GM06990 (cell line): Measurements from ENCODE around the gene ELL.

Experiments
- DNase-seq: peaks from one replicate; pipeline ENCODE4 v3.0.0-alpha.2; 2011; ENCODE audit not compliant: insufficient read length; ENCODE audit errors: extremely low read depth
- H3K27me3 ChIP-seq: replicated peaks from 2 replicates; pipeline ENCODE4 v1.6.0; 2011; ENCODE audit warnings: low read length; ENCODE audit not compliant: control insufficient read depth, insufficient read depth
- H3K36me3 ChIP-seq: 2 replicates; pipeline ENCODE4 v1.5.1; 2011; ENCODE audit warnings: low read length; ENCODE audit not compliant: control insufficient read depth, insufficient read depth
- H3K4me3 ChIP-seq: replicated peaks from 2 replicates; pipeline ENCODE4 v1.5.1; 2011; ENCODE audit warnings: low read depth, mild to moderate bottlenecking, control low read depth, low read length
- TF ChIP-seq, protein P1 (sequence below): IDR thresholded peaks from 2 replicates; pipeline ENCODE4 v1.5.1; 2011; ENCODE audit warnings: low read length, control low read depth, mild to moderate bottlenecking, inconsistent platforms; ENCODE audit not compliant: insufficient read depth, poor library complexity, severe bottlenecking

Gene ELL

DNA sequence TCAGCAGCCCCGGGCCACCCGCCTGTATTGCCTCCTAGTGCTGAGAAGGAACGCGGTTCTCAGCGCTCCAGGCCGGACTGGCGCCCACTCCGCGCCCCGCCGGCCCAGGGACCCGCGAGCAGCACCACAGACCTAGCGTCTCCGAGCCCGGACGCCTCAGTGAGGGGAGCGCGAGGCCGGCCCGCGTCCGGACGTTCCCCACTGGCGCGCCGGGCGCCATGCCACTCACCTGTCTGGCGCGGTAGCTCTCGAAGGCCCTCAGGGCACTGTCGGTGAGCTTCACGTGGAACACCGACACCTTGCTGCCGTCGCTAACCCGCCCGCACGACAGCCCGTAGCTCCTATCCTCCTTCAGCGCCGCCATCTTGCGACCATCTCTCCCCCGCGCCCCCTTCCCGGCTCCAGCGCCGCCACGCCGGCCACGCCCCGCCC, at the start of gene ELL:
ELL (minus strand) TSS at position 379 of the 432 bp plus-strand sequence; CDS start at position 364, 15 bp downstream.
- TF ChIP-seq, protein P1, sequence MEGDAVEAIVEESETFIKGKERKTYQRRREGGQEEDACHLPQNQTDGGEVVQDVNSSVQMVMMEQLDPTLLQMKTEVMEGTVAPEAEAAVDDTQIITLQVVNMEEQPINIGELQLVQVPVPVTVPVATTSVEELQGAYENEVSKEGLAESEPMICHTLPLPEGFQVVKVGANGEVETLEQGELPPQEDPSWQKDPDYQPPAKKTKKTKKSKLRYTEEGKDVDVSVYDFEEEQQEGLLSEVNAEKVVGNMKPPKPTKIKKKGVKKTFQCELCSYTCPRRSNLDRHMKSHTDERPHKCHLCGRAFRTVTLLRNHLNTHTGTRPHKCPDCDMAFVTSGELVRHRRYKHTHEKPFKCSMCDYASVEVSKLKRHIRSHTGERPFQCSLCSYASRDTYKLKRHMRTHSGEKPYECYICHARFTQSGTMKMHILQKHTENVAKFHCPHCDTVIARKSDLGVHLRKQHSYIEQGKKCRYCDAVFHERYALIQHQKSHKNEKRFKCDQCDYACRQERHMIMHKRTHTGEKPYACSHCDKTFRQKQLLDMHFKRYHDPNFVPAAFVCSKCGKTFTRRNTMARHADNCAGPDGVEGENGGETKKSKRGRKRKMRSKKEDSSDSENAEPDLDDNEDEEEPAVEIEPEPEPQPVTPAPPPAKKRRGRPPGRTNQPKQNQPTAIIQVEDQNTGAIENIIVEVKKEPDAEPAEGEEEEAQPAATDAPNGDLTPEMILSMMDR = no peak
- no peaks in the 10 kb centered on the region; the same call in none of the 2 replicates for H3K36me3 ChIP-seq
- DNase-seq = no peak
- peak within 1 kb of the TSS; percentile 100 for H3K4me3 ChIP-seq
- no peaks in the 10 kb centered on the region for H3K27me3 ChIP-seq

DNA sequence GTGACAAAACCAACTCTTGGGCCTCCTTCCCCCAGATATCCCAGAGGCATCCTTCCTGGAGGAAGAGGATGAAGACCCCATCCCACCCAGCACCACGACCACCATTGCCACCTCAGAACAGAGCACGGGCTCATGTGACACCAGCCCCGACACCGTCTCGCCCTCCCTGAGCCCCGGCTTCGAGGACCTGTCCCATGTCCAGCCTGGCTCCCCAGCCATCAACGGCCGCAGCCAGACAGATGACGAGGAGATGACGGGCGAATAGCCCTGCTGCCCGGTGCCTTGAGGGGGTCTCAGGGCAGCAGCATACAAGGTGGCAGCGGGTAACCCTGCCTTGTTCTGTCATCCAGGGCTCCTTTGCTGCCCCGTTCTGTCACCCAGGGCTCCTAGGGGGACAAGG, 46.5 kb upstream of the ELL start:
- peaks cover 24% of the 10 kb centered on the region for H3K36me3 ChIP-seq
- no peak for DNase-seq
- TF ChIP-seq, protein P1 = no peak
- no peak overlapping the region for H3K4me3 ChIP-seq
- no peaks in the 10 kb centered on the region for H3K27me3 ChIP-seq

DNA sequence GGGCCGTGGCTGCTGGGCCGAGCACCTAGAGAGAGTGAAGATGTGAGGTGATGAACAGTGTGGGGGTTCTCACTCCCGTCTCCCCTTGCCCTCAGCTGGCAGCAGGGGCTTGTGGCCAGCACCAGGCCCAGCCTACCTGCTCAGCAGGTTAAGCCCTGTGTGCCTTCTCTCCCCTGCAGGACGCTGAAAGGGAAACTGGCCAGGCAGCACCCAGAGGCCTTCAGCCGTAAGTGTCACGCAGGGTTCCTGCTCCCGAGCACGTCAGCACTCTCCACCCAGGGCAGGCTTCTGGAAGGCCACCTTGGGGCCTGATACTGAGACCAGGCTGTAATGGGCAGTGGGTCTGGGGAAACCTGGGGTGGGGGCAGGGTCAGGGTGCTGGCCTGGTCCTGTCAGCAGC, 45.1 kb upstream of the ELL start:
- no peak for DNase-seq
- TF ChIP-seq, protein P1 = no peak
- H3K27me3 ChIP-seq = no peaks in the 10 kb centered on the region
- H3K36me3 ChIP-seq = peaks cover 26% of the 10 kb centered on the region
- H3K4me3 ChIP-seq = no peak overlapping the region

DNA sequence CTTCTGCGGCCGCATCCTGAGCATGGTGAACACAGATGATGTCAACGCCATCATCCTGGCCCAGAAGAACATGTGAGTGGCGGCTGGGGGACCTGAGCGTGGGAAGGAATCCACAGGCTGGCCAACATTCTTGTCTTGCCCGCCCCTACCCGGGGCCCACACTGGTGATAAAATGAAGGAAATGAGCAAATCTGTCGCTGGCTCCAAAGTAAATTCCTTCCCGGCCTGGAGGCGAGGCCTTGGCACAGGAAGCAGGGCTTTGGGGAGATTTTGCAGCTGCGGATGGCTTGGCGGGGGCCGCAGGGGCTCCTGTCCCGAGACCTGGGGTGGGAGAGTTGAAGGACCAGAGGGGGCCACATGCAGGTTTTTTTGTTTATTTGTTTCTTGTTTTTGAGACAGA, 40.2 kb upstream of the ELL start:
- H3K36me3 ChIP-seq = peaks cover 17% of the 10 kb centered on the region

DNA sequence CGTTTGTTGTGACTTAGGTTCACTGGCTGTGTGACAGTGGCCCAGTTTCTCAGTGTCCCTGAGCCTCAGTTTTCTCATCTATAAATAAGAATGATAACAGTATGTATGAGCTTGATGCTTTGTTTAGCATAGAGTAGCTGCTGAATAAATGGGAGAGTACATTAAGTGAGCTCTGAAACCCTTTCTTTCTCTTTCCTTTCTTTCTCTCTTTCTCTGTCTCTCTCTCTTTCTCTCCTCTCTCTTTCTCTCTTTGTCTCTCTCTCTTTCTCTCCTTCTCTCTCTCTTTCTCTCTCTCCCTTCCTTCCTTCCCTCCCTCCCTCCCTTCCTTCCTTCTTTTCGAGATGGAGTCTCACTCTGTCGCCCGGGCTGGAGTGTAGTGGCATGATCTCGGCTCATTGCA, 37.8 kb upstream of the ELL start:
- TF ChIP-seq, protein P1 = no peak
- peaks cover 10% of the 10 kb centered on the region for H3K36me3 ChIP-seq
- no peak overlapping the region for H3K4me3 ChIP-seq
- no peak for DNase-seq
- H3K27me3 ChIP-seq = no peaks in the 10 kb centered on the region

More for the DNA sequence above, 40.2 kb upstream of the ELL start:
- Histone ChIP-seq H3K27me3 (no peaks in the 10 kb centered on the region), H3K4me3 (no peak overlapping the region)
- DNase-seq = no peak
- TF ChIP-seq, protein P1 = no peak

DNA sequence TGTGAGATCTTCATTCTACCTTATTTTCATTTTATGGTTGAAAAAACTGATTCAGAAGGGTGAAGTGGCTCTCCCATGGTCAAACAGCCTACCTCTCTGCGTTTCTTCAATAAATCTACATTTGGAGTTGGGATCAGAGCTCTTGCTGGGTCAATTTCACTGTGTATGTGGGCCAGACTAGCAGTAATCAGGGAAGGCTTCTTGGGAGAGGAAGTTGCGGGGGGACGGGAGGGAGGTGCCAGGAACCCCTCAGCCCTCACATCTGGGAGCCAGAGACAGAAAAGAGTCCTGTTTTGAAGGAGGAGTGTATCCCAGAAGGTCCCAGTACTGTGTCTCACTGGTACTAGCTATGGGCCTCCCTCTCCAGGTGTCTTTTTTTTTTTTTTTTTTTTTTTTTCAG, 36.7 kb upstream of the ELL start:
- TF ChIP-seq, protein P1 = no peak
- Histone ChIP-seq H3K4me3 (peak overlapping the region; percentile 99), H3K36me3 (peaks cover 9% of the 10 kb centered on the region), H3K27me3 (no peaks in the 10 kb centered on the region)
- no peak for DNase-seq
